Liver (tissue), 9 donors: ENCODE data around the gene SYNPR. TPM values are rescaled to one million over a fixed set of nuclear protein-coding genes. Genes with fewer than 3 reads are reported as not detected.

ENCODE experiments used
- DNase-seq: peaks from one replicate; pipeline ENCODE4 v3.0.0-alpha.2; 2017; ENCODE audit warnings: low spot score
- H3K27ac ChIP-seq, 2 donors: one replicate each; pipeline ENCODE4 v1.7.0; 2013; ENCODE audit warnings: inconsistent platforms in 2 of 2, low read length in 2 of 2, control low read depth in 1 of 2, low read depth in 1 of 2, mild to moderate bottlenecking in 1 of 2
- H3K27me3 ChIP-seq, 4 donors: one replicate each; pipeline versions ENCODE4 v1.6.1 to v1.7.0; 2013; ENCODE audit warnings: low read length in 3 of 4, inconsistent platforms in 1 of 4, mild to moderate bottlenecking in 1 of 4, moderate library complexity in 1 of 4; ENCODE audit not compliant: control insufficient read depth in 4 of 4, insufficient read depth in 4 of 4
- H3K36me3 ChIP-seq, 4 donors: one replicate each; pipeline versions ENCODE4 v1.6.1 to v1.7.0; 2013; ENCODE audit warnings: low read length in 3 of 4, mild to moderate bottlenecking in 3 of 4, low read depth in 1 of 4, moderate library complexity in 1 of 4; ENCODE audit not compliant: control insufficient read depth in 4 of 4, insufficient read depth in 3 of 4
- H3K4me1 ChIP-seq, 4 donors: one replicate each; pipeline versions ENCODE4 v1.6.1 to v1.7.0; 2013; ENCODE audit warnings: low read length in 3 of 4, mild to moderate bottlenecking in 3 of 4, moderate library complexity in 1 of 4; ENCODE audit not compliant: control insufficient read depth in 4 of 4, insufficient read depth in 4 of 4
- H3K4me3 ChIP-seq, 3 donors: one replicate each; pipeline versions ENCODE4 v1.6.1 to v1.7.0; 2013; ENCODE audit warnings: low read length in 3 of 3, control low read depth in 1 of 3, low read depth in 1 of 3, mild to moderate bottlenecking in 1 of 3
- H3K9ac ChIP-seq, 2 donors: one replicate each; pipeline ENCODE4 v1.7.0; 2013; ENCODE audit warnings: low read length in 2 of 2, mild to moderate bottlenecking in 2 of 2, moderate library complexity in 2 of 2, control low read depth in 1 of 2, low read depth in 1 of 2
- H3K9me3 ChIP-seq, 4 donors: one replicate each; pipeline versions ENCODE4 v1.6.1 to v1.7.0; 2013; ENCODE audit warnings: low read length in 3 of 4; ENCODE audit not compliant: control insufficient read depth in 4 of 4
- ATF3 ChIP-seq: IDR thresholded peaks from 2 replicates; pipeline ENCODE4 v1.6.1; 2016; ENCODE audit warnings: antibody characterized with exemption
- CTCF ChIP-seq: fragments of 150-350 bp; IDR thresholded peaks from 2 replicates; pipeline ENCODE4 v1.5.1; 2017; ENCODE audit warnings: improper control_type of control experiment, low read depth, low read length; ENCODE audit not compliant: missing input control
- EGR1 ChIP-seq, 2 donors: IDR thresholded peaks; 2 replicates each; pipeline ENCODE4 v1.6.1; 2016 to 2018; ENCODE audit warnings: antibody characterized with exemption in 2 of 2, low read depth in 2 of 2
- FOXA1 ChIP-seq: IDR thresholded peaks from 2 replicates; pipeline ENCODE4 v1.6.1; 2016; ENCODE audit warnings: antibody characterized with exemption
- FOXA2 ChIP-seq: IDR thresholded peaks from 2 replicates; pipeline ENCODE4 v1.6.1; 2016; ENCODE audit warnings: antibody characterized with exemption
- GABPA ChIP-seq, 2 donors: IDR thresholded peaks in 1 of 2; conservative IDR thresholded peaks in 1 of 2; 2 replicates each; pipeline ENCODE4 v1.6.1; 2016; ENCODE audit warnings: antibody characterized with exemption in 2 of 2, mild to moderate bottlenecking in 1 of 2, moderate library complexity in 1 of 2
- HNF4A ChIP-seq, 2 donors: conservative IDR thresholded peaks; 2 replicates each; pipeline ENCODE4 v1.6.1; 2016; ENCODE audit warnings: antibody characterized with exemption in 2 of 2, mild to moderate bottlenecking in 2 of 2
- JUND ChIP-seq, 2 donors: IDR thresholded peaks; 2 replicates each; pipeline ENCODE4 v1.6.1; 2016; ENCODE audit warnings: antibody characterized with exemption in 2 of 2
- MAX ChIP-seq: IDR thresholded peaks from 2 replicates; pipeline ENCODE4 v1.6.1; 2016; ENCODE audit warnings: antibody characterized with exemption
- NR2F2 ChIP-seq: IDR thresholded peaks from 2 replicates; pipeline ENCODE4 v1.6.1; 2016; ENCODE audit warnings: antibody characterized with exemption
- RAD21 ChIP-seq, 2 donors: IDR thresholded peaks; 2 replicates each; pipeline ENCODE4 v1.6.1; 2016; ENCODE audit warnings: antibody characterized with exemption in 2 of 2, mild to moderate bottlenecking in 2 of 2
- REST ChIP-seq: IDR thresholded peaks from 2 replicates; pipeline ENCODE4 v1.6.1; 2016; ENCODE audit warnings: antibody characterized with exemption, mild to moderate bottlenecking
- RXRA ChIP-seq, 2 donors: IDR thresholded peaks; 2 replicates each; pipeline ENCODE4 v1.6.1; 2017 to 2018; ENCODE audit warnings: antibody characterized with exemption in 2 of 2, mild to moderate bottlenecking in 1 of 2
- SP1 ChIP-seq: IDR thresholded peaks from 2 replicates; pipeline ENCODE4 v1.6.1; 2018; ENCODE audit warnings: antibody characterized with exemption, mild to moderate bottlenecking
- TAF1 ChIP-seq: conservative IDR thresholded peaks from 2 replicates; pipeline ENCODE4 v1.6.1; 2016; ENCODE audit warnings: antibody characterized with exemption, mild to moderate bottlenecking
- YY1 ChIP-seq: IDR thresholded peaks from 2 replicates; pipeline ENCODE4 v1.6.1; 2016; ENCODE audit warnings: antibody characterized with exemption, mild to moderate bottlenecking
- WGBS: extraction: QIAGEN DNeasy Blood & Tissue Kit; methylation state at CpG from one replicate; pipeline ENCODE4 v1.1.7; 2013; 5-methylcytosine and 5-hydroxymethylcytosine counted together
- polyA plus RNA-seq, 2 donors: library from polyadenylated mRNA; stranded (reverse) in 1 of 2; unstranded in 1 of 2; fragments of 200-250 nt in 1 of 2; fragments of >200 nt in 1 of 2; fragmentation: Nextera tagmentation in 1 of 2; extraction: Ambion mirVana in 1 of 2; gene quantifications; one replicate each; pipeline versions ENCODE4 v1.2.1 to v1.2.3, GENCODE V29; 2013 to 2015
- total RNA-seq, 2 donors: library from RNA; depleted of rRNA; stranded (reverse); fragments of >200 nt; gene quantifications; one replicate each; pipeline ENCODE4 v1.2.3, GENCODE V29; 2014
- TF ChIP-seq, protein P1 (sequence below): IDR thresholded peaks from 2 replicates; pipeline ENCODE4 v1.6.1; 2016; ENCODE audit warnings: antibody characterized with exemption
- donor health status: healthy.
- donor health status: healthy.
- donor health status: healthy.
- donor health status: healthy.
- donor health status: healthy.

SYNPR gene
- total and polyA plus RNA-seq, 4 donors, result not detected

GRCh38 chr3:63274359-63274758 lies 3.7 kb upstream of the SYNPR start:
- Histone ChIP-seq H3K36me3 (no peaks in the 10 kb centered on the region), H3K4me3 (no peak overlapping the region), H3K27ac (no peak overlapping the region), H3K4me1 (no peaks in the 10 kb centered on the region), H3K27me3 (peaks cover 0 to 8% (median 4%) of the 10 kb centered on the region in 4 donors), H3K9me3 (peaks cover 0 to 2% (median 0%) of the 10 kb centered on the region in 4 donors), H3K9ac (no peak overlapping the region)
- no peak for TF ChIP-seq ATF3
- TF ChIP-seq TAF1, result no peak
- TF ChIP-seq GABPA (IDR thresholded peaks at IDR 0.05 in 1 of 2, conservative IDR thresholded peaks at IDR 0.05 in 1 of 2), result no peak
- TF ChIP-seq YY1, result no peak
- no peak for TF ChIP-seq SP1
- TF ChIP-seq HNF4A (conservative IDR thresholded peaks at IDR 0.05), result no peak
- TF ChIP-seq RAD21 (IDR thresholded peaks at IDR 0.05), result no peak
- TF ChIP-seq CTCF, result no peak
- no peak for TF ChIP-seq RXRA (IDR thresholded peaks at IDR 0.05)
- no peak for TF ChIP-seq JUND (IDR thresholded peaks at IDR 0.05)
- TF ChIP-seq FOXA2, result no peak
- no peak for TF ChIP-seq NR2F2
- TF ChIP-seq, protein P1, sequence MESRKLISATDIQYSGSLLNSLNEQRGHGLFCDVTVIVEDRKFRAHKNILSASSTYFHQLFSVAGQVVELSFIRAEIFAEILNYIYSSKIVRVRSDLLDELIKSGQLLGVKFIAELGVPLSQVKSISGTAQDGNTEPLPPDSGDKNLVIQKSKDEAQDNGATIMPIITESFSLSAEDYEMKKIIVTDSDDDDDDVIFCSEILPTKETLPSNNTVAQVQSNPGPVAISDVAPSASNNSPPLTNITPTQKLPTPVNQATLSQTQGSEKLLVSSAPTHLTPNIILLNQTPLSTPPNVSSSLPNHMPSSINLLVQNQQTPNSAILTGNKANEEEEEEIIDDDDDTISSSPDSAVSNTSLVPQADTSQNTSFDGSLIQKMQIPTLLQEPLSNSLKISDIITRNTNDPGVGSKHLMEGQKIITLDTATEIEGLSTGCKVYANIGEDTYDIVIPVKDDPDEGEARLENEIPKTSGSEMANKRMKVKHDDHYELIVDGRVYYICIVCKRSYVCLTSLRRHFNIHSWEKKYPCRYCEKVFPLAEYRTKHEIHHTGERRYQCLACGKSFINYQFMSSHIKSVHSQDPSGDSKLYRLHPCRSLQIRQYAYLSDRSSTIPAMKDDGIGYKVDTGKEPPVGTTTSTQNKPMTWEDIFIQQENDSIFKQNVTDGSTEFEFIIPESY, result no peak
- no peak for TF ChIP-seq FOXA1
- TF ChIP-seq REST, result no peak
- TF ChIP-seq MAX, result no peak
- no peak for TF ChIP-seq EGR1 (IDR thresholded peaks at IDR 0.05; ENCODE audit: low read depth in 2 of 2)
- 92% methylated on average over 1 of the region's 1 CpG for WGBS
- DNase-seq, result no peak
